Hepatocyte (in vitro differentiated cells): ENCODE results near the gene DNAJC9. TPM values are rescaled to one million over a fixed set of nuclear protein-coding genes. Genes with fewer than 3 reads are reported as not detected.

Experiments used
- DNase-seq: peaks from one replicate; pipeline ENCODE4 v3.0.0-alpha.2; 2016; ENCODE audit warnings: low spot score
- H2AFZ ChIP-seq: fragments of 200-600 bp; sonication (generic); 2 replicates; pipeline ENCODE4 v1.6.0; 2016; ENCODE audit warnings: antibody characterized with exemption, mild to moderate bottlenecking
- H3K27ac ChIP-seq: fragments of 200-600 bp; sonication (generic); 2 replicates; pipeline ENCODE4 v1.5.1; 2016; ENCODE audit warnings: mild to moderate bottlenecking
- H3K27me3 ChIP-seq: fragments of 200-600 bp; sonication (generic); 2 replicates; pipeline ENCODE4 v1.6.1; 2016
- H3K36me3 ChIP-seq: fragments of 200-600 bp; sonication (generic); replicated peaks from 2 replicates; pipeline ENCODE4 v1.5.1; 2016; ENCODE audit warnings: low read depth; ENCODE audit not compliant: insufficient read depth
- H3K4me1 ChIP-seq: fragments of 200-600 bp; sonication (generic); 2 replicates; pipeline ENCODE4 v1.5.1; 2016; ENCODE audit warnings: mild to moderate bottlenecking, moderate library complexity; ENCODE audit not compliant: insufficient read depth
- H3K4me2 ChIP-seq: fragments of 200-600 bp; sonication (generic); 2 replicates; pipeline ENCODE4 v1.6.0; 2016
- H3K4me3 ChIP-seq: fragments of 200-600 bp; sonication (generic); 2 replicates; pipeline ENCODE4 v1.5.1; 2016; ENCODE audit warnings: mild to moderate bottlenecking
- H3K79me2 ChIP-seq: fragments of 200-600 bp; sonication (generic); 2 replicates; pipeline ENCODE4 v1.6.0; 2017; ENCODE audit warnings: mild to moderate bottlenecking
- H3K9me2 ChIP-seq: fragments of 200-600 bp; sonication (generic); replicated peaks from 2 replicates; pipeline ENCODE4 v1.6.0; 2017; ENCODE audit warnings: mild to moderate bottlenecking; ENCODE audit not compliant: insufficient read depth
- H3K9me3 ChIP-seq: fragments of 200-600 bp; sonication (generic); 2 replicates; pipeline ENCODE4 v1.5.1; 2016; ENCODE audit warnings: low read depth, mild to moderate bottlenecking
- H4K20me1 ChIP-seq: fragments of 200-600 bp; sonication (generic); 2 replicates; pipeline ENCODE4 v1.6.0; 2016; ENCODE audit warnings: mild to moderate bottlenecking; ENCODE audit not compliant: insufficient read depth, poor library complexity, severe bottlenecking
- CTCF ChIP-seq: fragments of 200-600 bp; sonication (generic); IDR thresholded peaks from 2 replicates; pipeline ENCODE4 v1.5.1; 2016; ENCODE audit warnings: antibody characterized with exemption, mild to moderate bottlenecking; ENCODE audit not compliant: poor library complexity
- EZH2 ChIP-seq: fragments of 200-600 bp; sonication (generic); IDR thresholded peaks from 2 replicates; pipeline ENCODE4 v1.6.1; 2016; ENCODE audit warnings: antibody characterized with exemption, mild to moderate bottlenecking, borderline replicate concordance
- EZH2phosphoT487 ChIP-seq: fragments of 200-600 bp; sonication (generic); IDR thresholded peaks from one replicate; pipeline ENCODE4 v1.6.1; 2018; ENCODE audit warnings: antibody characterized with exemption, mild to moderate bottlenecking, low read depth, moderate library complexity; ENCODE audit not compliant: unreplicated experiment, severe bottlenecking
- WGBS: methylation state at CpG from one replicate; pipeline ENCODE4 v1.1.6; 2016; ENCODE audit warnings: low lambda C conversion rate; ENCODE audit errors: missing lambda C conversion rate; 5-methylcytosine and 5-hydroxymethylcytosine counted together
- polyA plus RNA-seq: library from polyadenylated mRNA; unstranded; fragments of >200 nt; fragmentation: Nextera tagmentation; extraction: Ambion mirVana; gene quantifications from 2 replicates; pipeline ENCODE4 v1.2.1, GENCODE V29; 2016
- small RNA-seq: library from RNA; depleted of rRNA; stranded (forward); fragments of <200 nt; gene quantifications from one replicate; pipeline ENCODE3, GENCODE V24; 2014
- total RNA-seq: library from RNA; depleted of rRNA; stranded (reverse); fragments of >200 nt; gene quantifications from 2 replicates; pipeline ENCODE4 v1.2.3, GENCODE V29; 2014

The DNAJC9 gene
- total and polyA plus RNA-seq, 2 experiments from 2014 or later: 17.8 to 27.2 TPM

GRCh38 chr10:73205890-73206289 lies 41.2 kb downstream of the DNAJC9 start:
- H3K27me3 ChIP-seq: no peaks in the 10 kb centered on the region
- H3K9me3 ChIP-seq: no peaks in the 10 kb centered on the region
- no peak overlapping the region for H3K4me2 ChIP-seq
- no peak for DNase-seq
- TF ChIP-seq EZH2phosphoT487 (no peak), EZH2 (no peak), CTCF (no peak)
- no peaks in the 10 kb centered on the region for H3K9me2 ChIP-seq
- no peak overlapping the region for H3K27ac ChIP-seq
- no peaks in the 10 kb centered on the region for H4K20me1 ChIP-seq
- H3K36me3 ChIP-seq: no peaks in the 10 kb centered on the region
- no peaks in the 10 kb centered on the region for H3K79me2 ChIP-seq
- no peak overlapping the region for H2AFZ ChIP-seq
- H3K4me3 ChIP-seq: no peak overlapping the region
- WGBS: 100% methylated on average over 1 of the region's 1 CpG
- no peaks in the 10 kb centered on the region for H3K4me1 ChIP-seq

- H3K9me2 ChIP-seq: no peaks in the 10 kb centered on the region
- TF ChIP-seq EZH2: no peak
- no peak for TF ChIP-seq EZH2phosphoT487
- TF ChIP-seq CTCF: no peak
- no peak overlapping the region for H3K27ac ChIP-seq
- H4K20me1 ChIP-seq: no peaks in the 10 kb centered on the region
- H3K4me1 ChIP-seq: no peaks in the 10 kb centered on the region
- 96% methylated on average over 3 of the region's 3 CpGs for WGBS
- no peak overlapping the region for H3K4me3 ChIP-seq
- no peak overlapping the region for H2AFZ ChIP-seq
- H3K36me3 ChIP-seq: no peaks in the 10 kb centered on the region
- no peaks in the 10 kb centered on the region for H3K79me2 ChIP-seq
- no peak for DNase-seq
- H3K27me3 ChIP-seq: no peaks in the 10 kb centered on the region
- no peak overlapping the region for H3K4me2 ChIP-seq
- H3K9me3 ChIP-seq: no peaks in the 10 kb centered on the region
These were observed 42.0 kb downstream of the DNAJC9 start for GRCh38 chr10:73205081-73205480.

Small RNA genes lying within 50 kb of the gene (small RNA-seq; reads per million reads assigned to genes)
- not detected for gene RF00019
- not detected for gene RNU6-833P

Other genes starting within 250 kb of the DNAJC9 start
- gene P4HA1, start 150.4 kb downstream of the DNAJC9 start, total RNA-seq: 145 TPM in 2 replicates
- gene P4HA1, start 150.4 kb downstream of the DNAJC9 start, polyA plus RNA-seq: 140 and 149 TPM in 2 replicates
- 3.4 and 3.9 TPM in 2 replicates for gene NUDT13, start 136.8 kb downstream of the DNAJC9 start, total RNA-seq
- 1.9 and 2.1 TPM in 2 replicates for gene NUDT13, start 136.8 kb downstream of the DNAJC9 start, polyA plus RNA-seq
- 30.1 and 30.5 TPM in 2 replicates for gene ECD, start 79.2 kb downstream of the DNAJC9 start, total RNA-seq
- 26.9 and 31.0 TPM in 2 replicates for gene ECD, start 79.2 kb downstream of the DNAJC9 start, polyA plus RNA-seq
- gene FAM149B1, start 79.1 kb downstream of the DNAJC9 start, total RNA-seq: 20.6 and 22.7 TPM in 2 replicates
- gene FAM149B1, start 79.1 kb downstream of the DNAJC9 start, polyA plus RNA-seq: 9.8 and 10.3 TPM in 2 replicates
- 57.0 and 58.7 TPM in 2 replicates for gene MRPS16, start 5.4 kb upstream of the DNAJC9 start, total RNA-seq
- gene MRPS16, start 5.4 kb upstream of the DNAJC9 start, polyA plus RNA-seq: 94.8 and 105 TPM in 2 replicates
- 1.8 and 3.9 TPM in 2 replicates for gene CFAP70, start 111.6 kb upstream of the DNAJC9 start, total RNA-seq
- 1.2 and 1.6 TPM in 2 replicates for gene CFAP70, start 111.6 kb upstream of the DNAJC9 start, polyA plus RNA-seq
- gene ANXA7, start 166.8 kb upstream of the DNAJC9 start, total RNA-seq: 88.8 and 90.7 TPM in 2 replicates
- 63.0 and 88.8 TPM in 2 replicates for gene ANXA7, start 166.8 kb upstream of the DNAJC9 start, polyA plus RNA-seq
- 1.2 and 1.6 TPM in 2 replicates for gene MSS51, start 186.3 kb upstream of the DNAJC9 start, total RNA-seq
- gene MSS51, start 186.3 kb upstream of the DNAJC9 start, polyA plus RNA-seq: 0.48 and 0.74 TPM in 2 replicates
- 33.8 and 41.4 TPM in 2 replicates for gene PPP3CB, start 248.8 kb upstream of the DNAJC9 start, total RNA-seq
- gene PPP3CB, start 248.8 kb upstream of the DNAJC9 start, polyA plus RNA-seq: 11.8 and 15.0 TPM in 2 replicates